Spleen (tissue), 11 donors: Measurements from ENCODE around the gene RNASET2. TPM values are rescaled to one million over a fixed set of nuclear protein-coding genes. Genes with fewer than 3 reads are reported as not detected.

Experiments used
- DNase-seq: peaks from one replicate; pipeline ENCODE4 v3.0.0-alpha.2; 2020
- H3K27ac ChIP-seq, 8 donors: fragments of 200-600 bp; sonication (generic) in 7 of 8; 1 replicate in 4 of 8; 2 replicates in 4 of 8; pipeline versions ENCODE4 v1.5.0 to v1.8.0; 2016 to 2021; ENCODE audit warnings: inconsistent platforms in 4 of 8, mild to moderate bottlenecking in 4 of 8, moderate library complexity in 1 of 8
- H3K27me3 ChIP-seq, 7 donors: fragments of 200-600 bp; sonication (generic) in 6 of 7; replicated peaks in 1 of 7; 1 replicate in 4 of 7; 2 replicates in 3 of 7; pipeline versions ENCODE4 v1.5.0 to v1.8.0; 2016 to 2021; ENCODE audit warnings: inconsistent platforms in 3 of 7, mild to moderate bottlenecking in 1 of 7
- H3K36me3 ChIP-seq, 6 donors: fragments of 200-600 bp; sonication (generic) in 5 of 6; 1 replicate in 4 of 6; 2 replicates in 2 of 6; pipeline versions ENCODE4 v1.5.0 to v1.8.0; 2016 to 2021; ENCODE audit warnings: inconsistent platforms in 2 of 6
- H3K4me1 ChIP-seq, 6 donors: fragments of 200-600 bp; sonication (generic) in 5 of 6; 1 replicate in 3 of 6; 2 replicates in 3 of 6; pipeline versions ENCODE4 v1.5.0 to v1.8.0; 2016 to 2021; ENCODE audit warnings: inconsistent platforms in 3 of 6
- H3K4me3 ChIP-seq, 8 donors: fragments of 200-600 bp; sonication (generic) in 7 of 8; 1 replicate in 4 of 8; 2 replicates in 4 of 8; pipeline versions ENCODE4 v1.5.0 to v1.8.0; 2016 to 2021; ENCODE audit warnings: inconsistent platforms in 4 of 8, mild to moderate bottlenecking in 4 of 8, moderate library complexity in 2 of 8
- H3K9me3 ChIP-seq, 8 donors: fragments of 200-600 bp; sonication (generic) in 7 of 8; 1 replicate in 4 of 8; 2 replicates in 4 of 8; pipeline versions ENCODE4 v1.5.0 to v1.8.0; 2016 to 2021; ENCODE audit warnings: inconsistent platforms in 4 of 8
- CTCF ChIP-seq, 11 experiments: fragments of 200-600 bp in 7 of 11; fragments of 450-650 bp in 4 of 11; sonication (generic) in 4 of 11; IDR thresholded peaks in 8 of 11; conservative IDR thresholded peaks in 3 of 11; 1 replicate in 7 of 11; 2 replicates in 4 of 11; pipeline versions ENCODE4 v1.4.0 to v1.8.0; 2016 to 2021; ENCODE audit warnings: antibody characterized with exemption in 11 of 11, inconsistent platforms in 4 of 11, mild to moderate bottlenecking in 1 of 11
- POLR2A ChIP-seq, 3 donors: fragments of 450-650 bp; IDR thresholded peaks; one replicate each; pipeline ENCODE4 v1.5.1; 2017; ENCODE audit warnings: antibody characterized with exemption in 3 of 3, mild to moderate bottlenecking in 1 of 3
- POLR2AphosphoS5 ChIP-seq, 3 donors: sonication (generic); formaldehyde crosslinking; IDR thresholded peaks; one replicate each; pipeline ENCODE4 v1.5.1; 2017; ENCODE audit warnings: antibody characterized with exemption in 3 of 3
- WGBS, 5 donors: extraction: QIAGEN DNeasy Blood & Tissue Kit in 3 of 5; methylation state at CpG; one replicate each; pipeline versions ENCODE4 v1.1.5 to v1.1.7; 2013 to 2018; 5-methylcytosine and 5-hydroxymethylcytosine counted together
- intact Hi-C: fragments of 100-400 bp; cut with DNase I; formaldehyde crosslinking; loops from one replicate; pipeline ENCODE4 v1.15.0; 2023; ENCODE audit warnings: low total_unique reads
- polyA plus RNA-seq, 3 donors: library from polyadenylated mRNA; stranded (reverse); fragments of 200-250 nt; gene quantifications; one replicate each; pipeline ENCODE4 v1.2.1, GENCODE V29; 2013
- total RNA-seq, 7 donors: library from RNA; depleted of rRNA in 3 of 7; stranded (reverse); fragments of >200 nt in 3 of 7; fragmentation: NEBNext Ultra II Directional in 4 of 7; extraction: Animal tissue kit (Norgen Biotek cat#: 25700) in 4 of 7; gene quantifications; one replicate each; pipeline versions ENCODE4 v1.1.0 to v1.2.1, GENCODE V29; 2016 to 2021
- donor health status: healthy with polysubstance abuse.
- donor health status: DM: no; HTN: no; CAD: no; lungs with moderate emphysema.
- donor health status: DM: no; HTN: no; CAD: no.
- donor health status: Bipolar disorder and iron deficiency.
- donor health status: healthy.
- donor health status: DM: no; HTN: no; CAD: no.
- donor health status: DM: yes; HTN: yes; CAD: no.

The RNASET2 gene
- total and polyA plus RNA-seq, 10 donors = 242 to 676 (median 362) TPM

GRCh38 chr6:166939345-166939744, 17.0 kb downstream of the RNASET2 start:
- intact Hi-C loops = no loop called here
- no peak overlapping the region for H3K27ac ChIP-seq
- no peaks in the 10 kb centered on the region for H3K27me3 ChIP-seq
- DNase-seq = no peak
- TF ChIP-seq POLR2AphosphoS5 (IDR thresholded peaks at IDR 0.05) (no peak), POLR2A (IDR thresholded peaks at IDR 0.05) (no peak), CTCF (IDR thresholded peaks at IDR 0.05 in 8 of 11, conservative IDR thresholded peaks at IDR 0.05 in 3 of 11) (no peak)
- H3K4me3 ChIP-seq = no peak overlapping the region
- no peaks in the 10 kb centered on the region for H3K9me3 ChIP-seq
- 76 to 86% (median 78%) methylated on average over 4 of the region's 4 CpGs for WGBS, 5 donors
- peaks cover 0 to 55% (median 9%) of the 10 kb centered on the region in 6 donors for H3K4me1 ChIP-seq
- peaks cover 5 to 100% (median 73%) of the 10 kb centered on the region in 6 donors for H3K36me3 ChIP-seq

GRCh38 chr6:166938704-166939103, 17.6 kb downstream of the RNASET2 start:
- TF ChIP-seq POLR2A (IDR thresholded peaks at IDR 0.05) = no peak
- TF ChIP-seq POLR2AphosphoS5 (IDR thresholded peaks at IDR 0.05) = peak in 1 of 3 donors; percentile 44
- Histone ChIP-seq H3K27me3 (no peaks in the 10 kb centered on the region), H3K4me3 (no peak overlapping the region), H3K9me3 (no peaks in the 10 kb centered on the region), H3K27ac (no peak overlapping the region), H3K4me1 (peaks cover 0 to 54% (median 9%) of the 10 kb centered on the region in 6 donors), H3K36me3 (peaks cover 5 to 100% (median 77%) of the 10 kb centered on the region in 6 donors)
- 91 to 99% (median 97%) methylated on average over 6 to 8 of the region's 8 CpGs for WGBS, 5 donors
- intact Hi-C loops = no loop called here
- DNase-seq = no peak

- intact Hi-C loops = no loop called here
- Histone ChIP-seq H3K27me3 (no peaks in the 10 kb centered on the region), H3K27ac (no peak overlapping the region), H3K4me3 (no peak overlapping the region), H3K9me3 (no peaks in the 10 kb centered on the region), H3K4me1 (peaks cover 0 to 49% (median 9%) of the 10 kb centered on the region in 6 donors), H3K36me3 (peaks cover 5 to 100% (median 80%) of the 10 kb centered on the region in 6 donors)
- DNase-seq = no peak
- 92 to 97% (median 95%) methylated on average over 12 of the region's 12 CpGs for WGBS, 5 donors
- TF ChIP-seq POLR2AphosphoS5 (IDR thresholded peaks at IDR 0.05) (peak in 1 of 3 donors; percentile 34), POLR2A (IDR thresholded peaks at IDR 0.05) (no peak)
Observed at GRCh38 chr6:166938150-166938549, 18.2 kb downstream of the RNASET2 start.

GRCh38 chr6:166937746-166938145, 18.6 kb downstream of the RNASET2 start:
- no peaks in the 10 kb centered on the region for H3K27me3 ChIP-seq
- no peak for TF ChIP-seq CTCF (IDR thresholded peaks at IDR 0.05 in 8 of 11, conservative IDR thresholded peaks at IDR 0.05 in 3 of 11)
- TF ChIP-seq POLR2AphosphoS5 (IDR thresholded peaks at IDR 0.05) = no peak
- no peak for TF ChIP-seq POLR2A (IDR thresholded peaks at IDR 0.05)
- no peaks in the 10 kb centered on the region for H3K9me3 ChIP-seq
- peaks cover 0 to 45% (median 8%) of the 10 kb centered on the region in 6 donors for H3K4me1 ChIP-seq
- 90 to 97% (median 96%) methylated on average over 8 of the region's 8 CpGs for WGBS, 5 donors
- H3K4me3 ChIP-seq = no peak overlapping the region
- H3K36me3 ChIP-seq = peaks cover 5 to 100% (median 82%) of the 10 kb centered on the region in 6 donors
- intact Hi-C loops = no loop called here
- no peak overlapping the region for H3K27ac ChIP-seq
- no peak for DNase-seq

- H3K36me3 ChIP-seq = peaks cover 5 to 100% (median 92%) of the 10 kb centered on the region in 6 donors
- peak overlapping the region in 3 of 8 donors; percentile 17 to 25 (median 24) for H3K27ac ChIP-seq
- TF ChIP-seq POLR2A (IDR thresholded peaks at IDR 0.05) = no peak
- TF ChIP-seq POLR2AphosphoS5 (IDR thresholded peaks at IDR 0.05) = peak in 2 of 3 donors; percentile 33 to 41
Observed at GRCh38 chr6:166936079-166936787, 20.1 kb downstream of the RNASET2 start.

More at GRCh38 chr6:166936079-166936787, 20.1 kb downstream of the RNASET2 start:
- Histone ChIP-seq H3K27me3 (no peaks in the 10 kb centered on the region), H3K4me1 (peaks cover 0 to 46% (median 5%) of the 10 kb centered on the region in 6 donors), H3K4me3 (no peak overlapping the region), H3K9me3 (no peaks in the 10 kb centered on the region)
- intact Hi-C loops = no loop called here
- 55 to 71% (median 59%) methylated on average over 8 of the region's 8 CpGs for WGBS, 5 donors
- peak; percentile 89 for DNase-seq
